ENCODE measurements around the gene FRYL.
"Not testable (repeated sequence)": the region's sequence is repeated elsewhere in the genome, so short reads cannot be mapped to it uniquely, and the experiment has no call there.

The FRYL gene

DNA sequence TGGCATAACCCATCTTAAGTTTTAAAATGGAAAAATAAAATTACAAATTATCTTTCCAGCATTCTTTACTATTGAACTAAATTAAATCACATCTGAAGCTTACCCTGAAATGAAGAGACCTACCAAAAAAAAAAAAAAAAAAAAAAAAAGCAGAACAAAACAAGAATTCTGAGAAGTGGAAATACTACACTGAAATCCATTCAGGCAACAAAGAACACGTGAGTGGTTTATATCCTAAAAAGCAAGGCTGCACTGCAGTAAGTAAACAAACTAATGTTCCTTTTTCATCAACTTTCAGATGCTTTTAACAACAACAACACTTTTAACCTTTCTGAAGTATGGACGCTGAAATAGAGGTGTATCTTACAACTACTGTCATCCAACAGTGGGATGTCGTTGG is 7.5 kb downstream of the FRYL start:
- no peaks in the 10 kb centered on the region for H3K27me3 Mint-ChIP-seq
- peaks cover 3% of the 10 kb centered on the region for H3K36me3 Mint-ChIP-seq
- H3K27ac Mint-ChIP-seq: no peak overlapping the region
- peaks cover 63% of the 10 kb centered on the region for H3K4me1 Mint-ChIP-seq
- H3K4me3 Mint-ChIP-seq: no peak overlapping the region
- no peaks in the 10 kb centered on the region for H3K9me3 Mint-ChIP-seq
- no peak for ATAC-seq

DNA sequence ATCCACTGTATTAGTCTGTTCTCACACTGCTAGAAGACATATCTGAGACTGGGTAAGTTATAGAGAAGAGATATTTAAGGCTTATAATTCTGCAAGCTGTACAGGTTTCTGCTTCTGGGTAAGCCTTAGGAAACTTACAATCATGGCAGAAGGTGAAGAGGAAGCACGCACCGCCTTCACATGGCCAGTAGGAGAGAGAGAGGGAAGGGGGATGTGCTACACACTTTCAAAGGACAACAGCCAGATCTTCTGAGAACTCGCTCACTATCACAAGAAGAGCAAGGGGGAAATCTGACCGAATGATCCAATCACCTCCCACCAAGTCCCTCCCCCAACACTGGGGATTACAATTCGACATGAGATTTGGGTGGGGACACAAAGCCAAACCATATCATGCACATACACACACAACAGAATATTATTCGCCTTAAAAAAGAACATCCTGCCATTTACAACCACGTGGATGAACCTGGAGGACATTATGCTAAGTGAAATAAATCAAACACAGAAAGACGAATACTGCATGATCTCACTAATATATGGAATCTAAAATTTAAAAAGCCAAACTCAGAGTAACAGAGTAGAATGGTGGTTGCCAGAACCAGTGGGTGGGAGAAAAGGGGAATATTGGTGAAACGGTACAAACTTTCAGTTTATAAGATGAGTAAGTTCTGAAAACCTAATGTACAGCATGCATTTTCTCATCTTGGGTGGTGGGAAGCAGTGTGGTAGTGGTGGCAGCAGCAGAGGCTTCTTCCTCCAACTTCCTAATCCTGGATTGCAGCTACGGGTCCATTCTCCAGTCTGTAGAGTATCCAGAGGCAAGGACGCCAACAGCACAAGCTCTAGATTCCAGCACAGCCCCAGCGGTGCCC is 12.8 kb downstream of the FRYL start:
- Mint-ChIP-seq H3K4me3 (no peak overlapping the region), H3K9me3 (no peaks in the 10 kb centered on the region), H3K27me3 (no peaks in the 10 kb centered on the region), H3K27ac (no peak overlapping the region), H3K36me3 (peaks cover 10% of the 10 kb centered on the region), H3K4me1 (peaks cover 56% of the 10 kb centered on the region)
- ATAC-seq: no peak

DNA sequence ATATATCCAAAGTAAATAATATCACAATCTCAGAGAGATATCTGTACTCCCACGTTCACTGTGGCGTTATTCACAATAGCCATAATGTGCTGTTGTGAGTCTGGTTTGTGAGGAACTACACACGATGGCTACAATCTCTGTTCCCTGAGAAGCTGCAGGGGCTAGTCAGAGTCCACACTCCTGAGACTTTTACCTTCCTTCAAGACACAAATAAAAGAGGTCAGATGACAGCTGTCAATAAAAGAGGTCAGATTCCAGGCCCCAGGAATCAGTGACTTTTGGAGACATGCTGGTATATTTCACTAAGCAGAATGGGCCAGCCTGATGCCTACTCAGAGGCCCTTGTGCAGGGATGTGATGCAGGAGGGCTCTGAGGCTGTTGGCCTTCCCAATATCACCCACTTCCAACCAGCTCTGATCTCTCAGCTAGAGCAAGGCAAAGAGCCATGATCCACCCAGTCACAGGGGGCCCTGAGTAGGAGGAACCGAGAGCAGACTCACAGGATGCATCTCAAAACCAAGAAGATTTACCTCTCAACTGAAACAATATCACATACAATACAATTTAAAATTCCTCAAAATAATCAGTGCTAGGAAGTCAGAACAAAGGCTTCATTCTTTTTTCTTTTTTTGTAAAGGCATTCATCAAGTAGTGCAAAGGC is 13.8 kb downstream of the FRYL start:
- H3K4me3 Mint-ChIP-seq: no peak overlapping the region
- H3K9me3 Mint-ChIP-seq: no peaks in the 10 kb centered on the region
- peak; percentile 55 for ATAC-seq
- no peaks in the 10 kb centered on the region for H3K27me3 Mint-ChIP-seq
- peaks cover 10% of the 10 kb centered on the region for H3K36me3 Mint-ChIP-seq
- H3K4me1 Mint-ChIP-seq: peaks cover 55% of the 10 kb centered on the region
- no peak overlapping the region for H3K27ac Mint-ChIP-seq

DNA sequence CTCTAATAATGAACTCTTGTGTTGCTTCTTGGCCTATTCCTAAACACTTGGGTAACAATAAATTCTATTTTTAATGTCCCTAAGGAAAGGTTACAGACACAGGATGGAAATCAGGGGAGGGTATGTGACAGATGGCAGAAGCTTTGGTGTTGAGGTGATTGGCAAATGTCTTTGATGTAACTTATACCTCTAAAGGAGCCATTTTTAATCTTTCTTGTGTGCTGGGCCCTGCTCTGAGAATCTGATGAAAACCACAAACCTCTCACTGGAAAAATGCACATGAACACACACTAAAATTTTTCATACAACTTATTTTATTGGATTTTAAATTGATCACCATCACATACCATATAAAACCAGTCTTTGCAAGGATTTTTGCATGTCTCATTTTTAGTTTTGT is 17.7 kb downstream of the FRYL start:
- Mint-ChIP-seq H3K27me3 (no peaks in the 10 kb centered on the region), H3K4me1 (peaks cover 38% of the 10 kb centered on the region), H3K27ac (no peak overlapping the region), H3K36me3 (peaks cover 16% of the 10 kb centered on the region), H3K4me3 (no peak overlapping the region), H3K9me3 (peaks cover 3% of the 10 kb centered on the region)
- ATAC-seq: no peak

DNA sequence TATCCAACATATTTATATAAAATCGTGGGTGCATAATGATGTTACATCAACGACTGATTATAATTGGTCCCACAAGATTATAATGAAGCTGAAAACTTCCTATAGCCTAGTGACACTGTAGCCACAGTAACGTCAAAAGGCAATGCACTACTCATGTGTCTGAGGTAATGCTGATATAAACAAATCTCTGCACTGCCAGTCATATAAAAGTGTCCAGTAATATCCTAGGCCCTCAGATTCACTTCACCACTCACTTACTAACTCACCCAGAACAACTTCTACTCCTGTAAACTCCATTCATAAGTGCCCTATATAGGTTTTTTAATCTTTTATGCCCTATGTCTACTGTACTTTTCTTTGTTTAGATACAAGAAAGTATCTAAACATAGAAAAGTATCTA is 18.8 kb downstream of the FRYL start:
- Mint-ChIP-seq H3K36me3 (peaks cover 10% of the 10 kb centered on the region), H3K27me3 (no peaks in the 10 kb centered on the region), H3K9me3 (peaks cover 3% of the 10 kb centered on the region), H3K27ac (no peak overlapping the region), H3K4me1 (peaks cover 38% of the 10 kb centered on the region), H3K4me3 (no peak overlapping the region)
- ATAC-seq: no peak

DNA sequence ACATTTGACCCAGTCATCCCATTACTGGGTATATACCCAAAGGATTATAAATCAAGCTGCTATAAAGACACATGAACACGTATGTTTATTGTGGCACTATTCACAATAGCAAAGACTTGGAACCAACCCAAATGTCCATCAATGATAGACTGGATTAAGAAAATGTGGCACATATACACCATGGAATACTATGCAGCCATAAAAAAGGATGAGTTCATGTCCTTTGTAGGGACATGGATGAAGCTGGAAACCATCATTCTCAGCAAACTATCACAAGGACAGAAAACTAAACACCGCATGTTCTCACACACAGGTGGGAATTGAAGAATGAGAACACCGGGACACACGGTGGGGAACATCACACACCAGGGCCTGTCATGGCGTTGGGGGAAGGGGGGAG is 21.4 kb downstream of the FRYL start:
- not testable (repeated sequence) for H3K4me3 Mint-ChIP-seq, H3K27me3 Mint-ChIP-seq, H3K9me3 Mint-ChIP-seq, H3K27ac Mint-ChIP-seq, ATAC-seq
- Mint-ChIP-seq H3K36me3 (peaks cover 25% of the 10 kb centered on the region), H3K4me1 (peaks cover 46% of the 10 kb centered on the region)

DNA sequence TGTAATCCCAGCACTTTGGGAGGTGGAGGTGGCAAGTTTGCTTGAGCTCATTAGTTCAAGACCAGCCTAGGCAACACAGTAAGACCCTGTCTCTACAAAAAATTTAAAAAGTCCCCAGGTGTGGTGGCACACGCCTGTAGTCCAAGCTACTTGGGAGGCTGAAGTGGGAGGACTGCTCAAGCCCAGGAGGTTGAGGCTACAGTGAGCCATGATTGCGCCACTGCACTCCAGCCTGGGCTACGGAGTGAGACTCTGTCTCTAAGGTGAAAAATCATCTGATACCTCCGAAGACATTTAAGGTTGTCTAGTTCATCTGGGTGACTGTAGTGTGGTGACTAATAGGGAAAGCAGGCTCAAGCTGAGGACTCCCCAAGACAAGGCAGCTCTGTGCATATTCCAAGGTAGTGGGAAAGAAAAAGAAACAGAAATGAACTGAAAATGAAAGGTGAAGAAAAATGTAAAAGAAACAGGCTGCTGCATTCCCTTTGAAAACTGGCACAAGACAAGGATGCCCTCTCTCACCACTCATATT is 23.3 kb downstream of the FRYL start:
- Mint-ChIP-seq H3K27ac (no peak overlapping the region), H3K9me3 (peaks cover 8% of the 10 kb centered on the region), H3K27me3 (no peaks in the 10 kb centered on the region), H3K4me3 (no peak overlapping the region), H3K36me3 (peaks cover 26% of the 10 kb centered on the region), H3K4me1 (peaks cover 63% of the 10 kb centered on the region)
- no peak for ATAC-seq

DNA sequence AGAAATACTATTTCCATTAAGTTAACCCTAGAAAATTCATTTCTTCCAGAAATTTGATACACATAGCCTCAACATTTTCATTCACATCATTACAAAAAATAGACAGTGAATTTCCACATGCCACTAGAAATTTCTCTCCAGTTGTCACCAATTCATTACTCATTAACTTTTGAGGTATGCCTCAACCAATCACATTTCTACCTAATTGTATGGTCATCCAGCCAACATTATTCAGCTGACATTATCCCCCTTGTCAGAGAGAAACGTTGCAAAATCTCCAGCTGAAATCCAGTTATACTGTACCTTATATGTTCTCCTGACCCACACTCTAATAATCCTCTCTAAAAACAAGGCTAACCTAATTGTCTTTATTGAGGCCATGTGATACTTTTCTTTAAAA is 24.8 kb downstream of the FRYL start:
- peaks cover 70% of the 10 kb centered on the region for H3K4me1 Mint-ChIP-seq
- peaks cover 32% of the 10 kb centered on the region for H3K36me3 Mint-ChIP-seq
- peaks cover 8% of the 10 kb centered on the region for H3K9me3 Mint-ChIP-seq
- no peaks in the 10 kb centered on the region for H3K27me3 Mint-ChIP-seq
- ATAC-seq: no peak
- H3K27ac Mint-ChIP-seq: no peak overlapping the region
- H3K4me3 Mint-ChIP-seq: no peak overlapping the region

DNA sequence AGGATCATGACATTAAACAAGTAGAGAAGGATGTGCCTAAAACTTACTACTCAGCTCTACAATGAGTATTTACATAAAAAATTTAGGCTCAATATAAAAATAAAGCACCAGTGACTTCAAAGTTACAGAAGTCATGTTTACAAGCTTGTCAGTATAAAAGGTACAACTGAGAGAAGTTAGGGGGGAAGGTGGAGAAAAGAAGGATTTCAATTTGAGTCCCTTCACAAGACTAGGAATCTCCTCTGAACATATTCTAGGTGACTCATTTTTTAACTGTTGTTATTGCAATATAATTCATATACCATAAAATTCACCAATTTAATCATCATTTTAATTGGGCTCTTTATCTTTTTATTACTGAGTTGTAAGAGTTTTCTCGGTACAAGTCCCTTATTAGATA is 26.9 kb downstream of the FRYL start:
- Mint-ChIP-seq H3K27ac (no peak overlapping the region), H3K27me3 (no peaks in the 10 kb centered on the region), H3K9me3 (peaks cover 5% of the 10 kb centered on the region), H3K4me3 (no peak overlapping the region), H3K4me1 (peaks cover 81% of the 10 kb centered on the region), H3K36me3 (peaks cover 34% of the 10 kb centered on the region)
- ATAC-seq: no peak

DNA sequence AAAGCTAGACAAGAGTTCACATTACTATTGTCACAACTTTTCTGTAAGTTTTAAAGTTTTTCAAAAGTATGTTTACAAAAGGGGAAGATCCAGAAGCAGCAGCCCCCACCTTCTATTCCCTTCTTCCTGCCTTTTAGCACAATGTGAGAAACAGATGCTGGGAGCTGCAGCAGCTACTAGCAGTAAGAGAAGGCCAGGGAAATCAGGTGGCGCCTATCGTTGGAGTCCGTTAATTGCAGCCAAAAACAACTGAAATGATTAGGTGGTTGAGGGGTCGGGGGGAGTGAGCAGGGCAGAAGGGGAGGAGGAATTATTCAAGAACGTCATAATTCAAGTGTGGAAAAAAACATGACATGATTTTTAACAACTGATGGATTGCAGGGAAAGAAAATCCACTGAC is 27.4 kb downstream of the FRYL start:
- H3K9me3 Mint-ChIP-seq: peaks cover 5% of the 10 kb centered on the region

DNA sequence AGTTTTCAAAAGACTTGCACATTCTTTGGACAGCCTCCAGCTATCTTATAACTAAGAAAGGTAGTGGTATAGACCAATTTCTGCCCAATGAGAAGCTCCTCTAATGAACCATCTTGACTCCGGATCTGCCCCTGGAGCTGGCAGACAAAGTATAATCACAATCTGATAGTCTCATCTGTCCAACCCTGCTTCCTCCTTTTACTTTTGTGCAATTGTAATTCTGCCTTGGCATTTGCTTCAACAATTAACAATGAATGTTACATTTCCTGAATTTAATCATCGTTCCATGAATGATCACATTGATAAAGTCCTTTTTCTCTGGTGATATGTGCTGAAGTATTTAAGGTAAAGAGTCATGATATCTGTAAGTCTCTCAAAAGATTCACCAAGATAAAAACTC is 27.8 kb downstream of the FRYL start:
- Mint-ChIP-seq H3K4me1 (peaks cover 86% of the 10 kb centered on the region), H3K27me3 (no peaks in the 10 kb centered on the region), H3K36me3 (peaks cover 30% of the 10 kb centered on the region), H3K4me3 (no peak overlapping the region), H3K9me3 (peaks cover 5% of the 10 kb centered on the region), H3K27ac (no peak overlapping the region)
- no peak for ATAC-seq

More for the DNA sequence above, 27.4 kb downstream of the FRYL start:
- Mint-ChIP-seq H3K4me3 (no peak overlapping the region), H3K36me3 (peaks cover 31% of the 10 kb centered on the region), H3K4me1 (peaks cover 85% of the 10 kb centered on the region), H3K27ac (no peak overlapping the region), H3K27me3 (no peaks in the 10 kb centered on the region)
- ATAC-seq: no peak

DNA sequence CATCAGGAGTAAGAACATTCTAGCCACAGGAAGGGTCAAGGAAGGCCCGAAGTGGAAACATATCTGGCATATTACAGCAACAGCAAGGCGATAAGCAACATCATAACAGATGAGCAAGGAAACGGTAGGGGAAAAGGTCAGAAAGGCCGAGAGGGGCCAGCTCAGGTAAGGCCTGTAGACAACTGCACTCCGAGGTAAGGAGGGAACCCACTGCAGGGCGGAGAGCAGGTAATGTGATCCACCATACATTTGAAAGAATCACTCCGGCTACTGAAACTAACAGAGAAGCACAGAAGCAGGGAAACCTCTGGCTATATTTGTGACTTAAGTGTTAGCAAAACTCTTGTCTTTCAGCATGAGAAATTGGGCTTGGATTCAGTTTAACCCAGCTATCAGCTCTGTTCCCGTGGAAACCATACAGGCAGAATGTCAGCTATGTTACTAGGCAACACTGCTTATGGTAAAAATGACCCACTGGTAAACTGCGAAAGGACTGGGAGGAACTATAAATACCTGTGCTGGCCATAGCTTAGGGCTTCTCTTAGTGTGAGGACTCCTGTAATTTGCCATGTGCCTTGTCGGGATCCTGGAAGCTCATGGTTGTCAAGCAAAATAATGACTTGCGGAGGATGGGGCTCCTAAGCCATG is 31.0 kb downstream of the FRYL start:
- H3K27ac Mint-ChIP-seq: no peak overlapping the region
- no peaks in the 10 kb centered on the region for H3K9me3 Mint-ChIP-seq
- H3K4me3 Mint-ChIP-seq: no peak overlapping the region
- ATAC-seq: no peak
- H3K36me3 Mint-ChIP-seq: peaks cover 24% of the 10 kb centered on the region
- H3K4me1 Mint-ChIP-seq: peaks cover 78% of the 10 kb centered on the region
- H3K27me3 Mint-ChIP-seq: no peaks in the 10 kb centered on the region

DNA sequence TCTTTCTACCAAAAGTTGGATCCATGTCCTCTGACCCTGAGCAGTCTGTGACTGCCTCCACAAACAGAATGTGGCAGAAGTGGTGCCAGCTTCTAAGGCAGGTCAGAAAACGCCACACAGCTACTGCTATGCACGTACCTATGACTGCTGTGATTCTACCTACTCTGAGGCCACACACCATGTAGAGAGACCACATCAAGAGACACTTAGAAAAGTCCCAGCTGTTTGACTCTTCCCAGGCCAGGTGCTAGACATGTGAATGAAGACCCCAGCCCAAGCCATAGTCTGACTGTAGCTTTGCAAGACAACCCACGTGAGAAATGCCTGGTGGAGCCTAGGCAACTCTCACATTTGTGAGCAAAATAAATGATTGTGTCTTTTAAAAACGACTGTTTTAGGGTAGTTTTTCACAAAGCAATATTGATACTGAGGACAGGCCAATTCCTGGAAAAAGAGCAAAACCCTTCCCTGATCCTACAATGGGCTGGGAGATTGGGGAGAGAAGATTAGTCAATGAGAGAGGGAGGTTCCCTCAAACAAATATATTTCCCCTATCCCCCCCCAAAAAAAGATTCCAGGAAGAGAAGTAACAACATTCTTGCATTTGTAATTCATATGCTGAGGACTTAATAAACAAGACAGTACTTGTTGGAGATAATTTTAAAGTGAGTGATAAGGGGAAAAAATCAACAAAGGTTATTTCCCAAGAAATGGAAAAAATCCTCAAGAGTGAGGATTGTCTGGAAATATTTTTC is 33.3 kb downstream of the FRYL start:
- no peak overlapping the region for H3K4me3 Mint-ChIP-seq
- H3K9me3 Mint-ChIP-seq: no peaks in the 10 kb centered on the region

DNA sequence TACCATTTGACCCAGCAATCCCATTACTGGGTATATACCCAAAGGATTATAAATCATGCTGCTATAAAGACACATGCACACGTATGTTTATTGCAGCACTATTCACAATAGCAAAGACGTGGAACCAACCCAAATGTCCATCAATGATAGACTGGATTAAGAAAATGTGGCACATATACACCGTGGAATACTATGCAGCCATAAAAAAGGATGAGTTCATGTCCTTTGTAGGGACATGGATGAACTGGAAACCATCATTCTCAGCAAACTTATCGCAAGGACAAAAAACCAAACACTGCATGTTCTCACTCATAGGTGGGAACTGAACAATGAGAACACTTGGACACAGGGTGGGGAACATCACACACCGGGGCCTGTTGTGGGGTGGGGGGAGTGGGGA is 34.9 kb downstream of the FRYL start:
- H3K9me3 Mint-ChIP-seq, ATAC-seq: not testable (repeated sequence)
- peaks cover 77% of the 10 kb centered on the region for H3K4me1 Mint-ChIP-seq

More for the DNA sequence above, 33.3 kb downstream of the FRYL start:
- Mint-ChIP-seq H3K4me1 (peaks cover 78% of the 10 kb centered on the region), H3K27ac (no peak overlapping the region), H3K36me3 (peaks cover 30% of the 10 kb centered on the region), H3K27me3 (no peaks in the 10 kb centered on the region)
- no peak for ATAC-seq

DNA sequence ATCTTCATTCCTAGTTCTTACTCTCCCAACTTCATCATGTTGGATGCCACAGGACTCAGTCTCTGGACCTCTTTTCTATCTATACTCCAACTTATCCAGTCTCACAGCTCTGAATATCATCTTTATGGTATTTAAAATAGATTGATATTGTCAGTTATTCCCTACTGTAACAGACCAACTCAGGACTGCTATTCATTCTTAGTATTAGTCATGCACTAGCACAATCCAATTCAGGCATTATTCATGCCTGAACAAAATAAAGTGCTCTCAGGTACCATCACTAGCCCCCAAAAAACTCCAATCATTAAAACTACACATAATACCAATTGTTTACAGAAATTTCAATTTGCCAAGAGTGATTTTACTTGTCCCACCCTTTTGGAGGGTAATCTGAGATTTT is 37.7 kb downstream of the FRYL start:
- peaks cover 81% of the 10 kb centered on the region for H3K4me1 Mint-ChIP-seq
- H3K27me3 Mint-ChIP-seq: no peaks in the 10 kb centered on the region
- H3K36me3 Mint-ChIP-seq: peaks cover 21% of the 10 kb centered on the region
- H3K27ac Mint-ChIP-seq: no peak overlapping the region
- peaks cover 3% of the 10 kb centered on the region for H3K9me3 Mint-ChIP-seq
- ATAC-seq: no peak
- H3K4me3 Mint-ChIP-seq: no peak overlapping the region

More for the DNA sequence above, 34.9 kb downstream of the FRYL start:
- H3K4me3 Mint-ChIP-seq, H3K27ac Mint-ChIP-seq, H3K27me3 Mint-ChIP-seq: not testable (repeated sequence)
- H3K36me3 Mint-ChIP-seq: peaks cover 23% of the 10 kb centered on the region
